HFF-Myc (cell line): ENCODE data around the gene CEP131.

Source experiments
- DNase-seq: peaks from one replicate; pipeline ENCODE4 v3.0.0-alpha.2; 2011; ENCODE audit warnings: low read depth; ENCODE audit errors: extremely low read depth
- H3K4me3 ChIP-seq: replicated peaks from 2 replicates; pipeline ENCODE4 v1.5.1; 2011; ENCODE audit warnings: low read depth, mild to moderate bottlenecking, control low read depth, low read length
- TF ChIP-seq, protein P1 (sequence below): IDR thresholded peaks from 2 replicates; pipeline ENCODE4 v1.5.1; 2012; ENCODE audit warnings: mild to moderate bottlenecking, low read depth, low read length, control low read depth; ENCODE audit errors: missing control alignments

Gene CEP131

DNA sequence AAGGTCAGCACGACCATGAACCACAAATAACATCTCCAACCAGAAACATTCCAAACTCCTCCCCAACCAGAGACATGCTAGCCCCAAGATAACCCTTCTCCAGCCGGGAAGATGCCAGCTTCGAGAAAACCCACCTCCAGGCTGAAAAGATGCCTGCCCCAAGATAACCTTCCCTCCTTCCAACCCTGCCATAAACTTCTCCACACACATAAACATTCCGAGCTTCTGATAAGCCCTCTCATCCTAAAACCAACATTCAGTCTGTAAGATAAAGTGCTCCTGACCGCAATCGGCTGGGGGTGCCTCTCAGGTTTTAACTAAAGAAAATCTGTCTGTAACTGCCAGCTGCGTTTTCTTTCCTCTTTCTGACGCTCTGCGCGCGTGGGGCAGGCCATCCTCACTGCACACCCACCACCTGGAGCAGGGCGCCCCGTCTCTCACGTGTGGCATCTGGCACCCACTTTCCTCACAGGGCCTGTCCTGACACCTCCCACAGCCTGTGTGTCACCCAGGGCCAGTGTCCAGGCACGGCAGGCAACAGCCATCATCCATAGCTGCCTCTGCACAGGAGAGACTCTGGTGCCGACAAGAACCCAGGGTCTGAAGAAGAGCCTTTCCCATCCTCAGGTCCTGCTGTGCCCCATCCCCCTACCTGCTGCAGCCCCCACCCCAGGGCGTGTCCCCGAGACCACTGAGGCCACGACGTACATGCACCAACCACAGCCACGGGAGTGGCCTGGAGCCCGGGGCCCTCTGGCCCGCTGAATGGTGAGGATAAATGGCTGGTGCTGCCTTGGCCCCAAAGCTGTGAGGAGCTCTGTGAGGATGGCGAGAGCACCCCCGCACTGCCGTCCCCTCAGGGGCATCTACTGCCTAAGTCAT, 12.4 kb upstream of the CEP131 start:
- TF ChIP-seq, protein P1, sequence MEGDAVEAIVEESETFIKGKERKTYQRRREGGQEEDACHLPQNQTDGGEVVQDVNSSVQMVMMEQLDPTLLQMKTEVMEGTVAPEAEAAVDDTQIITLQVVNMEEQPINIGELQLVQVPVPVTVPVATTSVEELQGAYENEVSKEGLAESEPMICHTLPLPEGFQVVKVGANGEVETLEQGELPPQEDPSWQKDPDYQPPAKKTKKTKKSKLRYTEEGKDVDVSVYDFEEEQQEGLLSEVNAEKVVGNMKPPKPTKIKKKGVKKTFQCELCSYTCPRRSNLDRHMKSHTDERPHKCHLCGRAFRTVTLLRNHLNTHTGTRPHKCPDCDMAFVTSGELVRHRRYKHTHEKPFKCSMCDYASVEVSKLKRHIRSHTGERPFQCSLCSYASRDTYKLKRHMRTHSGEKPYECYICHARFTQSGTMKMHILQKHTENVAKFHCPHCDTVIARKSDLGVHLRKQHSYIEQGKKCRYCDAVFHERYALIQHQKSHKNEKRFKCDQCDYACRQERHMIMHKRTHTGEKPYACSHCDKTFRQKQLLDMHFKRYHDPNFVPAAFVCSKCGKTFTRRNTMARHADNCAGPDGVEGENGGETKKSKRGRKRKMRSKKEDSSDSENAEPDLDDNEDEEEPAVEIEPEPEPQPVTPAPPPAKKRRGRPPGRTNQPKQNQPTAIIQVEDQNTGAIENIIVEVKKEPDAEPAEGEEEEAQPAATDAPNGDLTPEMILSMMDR, result no peak
- no peak for DNase-seq

DNA sequence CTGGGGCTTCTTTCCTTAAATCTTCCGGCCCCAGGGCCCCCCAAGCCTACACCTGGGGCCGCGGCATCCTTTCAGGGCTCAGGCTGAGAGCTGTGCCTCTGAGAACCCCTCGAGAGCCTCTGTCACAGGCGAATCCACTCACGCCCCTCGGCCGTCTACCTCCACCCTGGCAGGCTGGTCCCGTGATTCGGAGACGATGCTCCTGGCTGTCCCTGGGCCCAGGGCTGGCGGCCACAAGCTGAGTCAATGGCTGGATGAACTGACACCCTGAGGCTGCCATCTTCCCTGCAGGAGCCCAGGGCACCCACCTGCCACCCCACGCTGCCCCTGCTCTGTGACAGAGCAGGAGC, 11.7 kb upstream of the CEP131 start:
- DNase-seq, result no peak
- TF ChIP-seq, protein P1, result no peak
- no peak overlapping the region for H3K4me3 ChIP-seq

More for the DNA sequence above, 12.4 kb upstream of the CEP131 start:
- H3K4me3 ChIP-seq, result no peak overlapping the region

DNA sequence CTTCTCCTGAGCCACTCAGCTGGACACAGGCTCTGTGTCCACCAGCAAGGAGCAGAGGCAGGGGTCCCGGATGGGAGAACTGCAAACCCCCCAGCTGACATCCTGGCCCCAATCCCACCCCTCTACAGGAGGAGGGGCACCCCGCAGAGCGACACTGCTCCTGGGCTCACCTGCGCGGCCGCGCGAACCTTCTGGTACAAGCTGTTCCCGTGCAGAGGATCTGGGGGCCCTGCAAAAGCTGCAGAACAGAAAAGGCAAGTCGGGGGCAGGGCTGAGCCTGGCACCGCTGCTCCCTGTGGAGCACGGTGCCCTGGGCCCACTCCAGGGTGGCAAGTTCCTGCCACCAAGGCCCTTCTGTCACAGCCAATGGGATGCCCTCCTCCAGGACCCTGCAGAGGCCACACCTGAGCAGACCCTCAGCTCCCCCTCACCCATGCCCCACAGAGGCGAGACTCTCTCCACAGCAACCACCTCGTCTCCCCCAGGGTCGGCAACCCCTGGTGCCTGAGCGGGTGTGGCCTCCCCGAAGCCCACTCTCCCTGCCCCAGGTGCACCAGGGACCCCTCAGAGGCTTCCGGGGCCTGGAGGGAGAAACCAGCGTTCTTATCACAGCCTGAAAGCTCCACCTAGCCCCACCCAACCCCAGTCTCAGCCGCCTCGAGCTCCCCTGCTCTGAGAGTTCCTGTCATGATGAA, 11.2 kb upstream of the CEP131 start:
- TF ChIP-seq, protein P1, result no peak

DNA sequence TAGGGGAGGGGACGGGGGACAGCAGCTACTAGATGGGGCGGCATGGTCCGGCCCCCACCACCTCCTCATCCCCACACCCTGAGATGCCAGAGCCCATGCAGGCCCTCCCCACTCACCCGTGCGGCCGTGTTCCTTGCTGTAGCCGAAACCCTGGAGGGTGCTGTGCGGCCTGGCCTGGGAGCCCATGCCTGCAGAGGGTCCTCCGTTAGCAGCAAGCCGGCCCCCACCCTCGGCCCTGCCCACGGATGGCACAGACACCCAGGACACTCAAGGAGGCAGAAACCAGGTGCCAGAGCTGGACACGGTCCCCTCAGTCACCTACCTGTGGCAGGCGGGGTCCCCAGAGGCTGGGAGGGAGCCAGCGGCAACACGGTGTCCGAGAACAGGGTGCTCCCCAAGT, 10.6 kb upstream of the CEP131 start:
- TF ChIP-seq, protein P1, result no peak
- no peak for DNase-seq
- no peak overlapping the region for H3K4me3 ChIP-seq

More for the DNA sequence above, 11.2 kb upstream of the CEP131 start:
- no peak overlapping the region for H3K4me3 ChIP-seq
- no peak for DNase-seq

DNA sequence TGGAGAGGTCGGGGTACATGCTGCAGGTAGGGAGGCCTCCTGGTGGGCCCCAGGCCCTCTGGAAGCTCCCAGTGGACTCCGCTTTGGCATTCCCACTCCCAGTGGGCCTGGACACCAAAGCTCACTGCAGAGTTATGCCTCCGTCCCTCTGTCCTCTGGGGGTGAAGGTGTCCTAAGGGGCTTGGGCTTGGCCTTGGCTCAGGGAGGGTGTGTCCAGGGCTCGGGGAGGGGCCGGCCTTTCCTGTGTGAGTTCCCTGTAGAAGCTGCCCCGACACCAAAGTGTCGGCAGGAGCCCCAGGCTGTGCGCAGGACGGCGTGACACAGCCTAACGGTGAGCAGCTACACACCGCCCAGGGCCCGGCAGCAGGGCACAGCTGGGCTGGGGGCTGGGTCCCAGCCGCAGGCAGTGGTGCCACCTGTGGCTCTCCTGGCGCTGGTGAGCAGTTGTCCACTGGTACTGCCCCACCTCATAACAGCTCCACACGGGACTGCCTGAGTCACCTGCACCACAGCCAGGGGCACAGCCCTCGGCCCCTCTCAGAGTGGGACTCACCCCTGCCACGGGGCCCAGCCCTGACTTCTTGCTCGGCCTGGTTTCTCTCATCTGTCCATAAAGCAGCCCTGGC, 10.0 kb upstream of the CEP131 start:
- DNase-seq, result no peak

More for the DNA sequence above, 10.0 kb upstream of the CEP131 start:
- no peak overlapping the region for H3K4me3 ChIP-seq
- TF ChIP-seq, protein P1, result no peak
